Nephron progenitor cell (in vitro differentiated cells): ENCODE results near the gene LDLRAD4.

Experiments
- DNase-seq: peaks from one replicate; pipeline ENCODE4 v3.0.0; 2021
- H3K27ac Mint-ChIP-seq: 2 replicates; pipeline ENCODE4 v1.8.0; 2021; ENCODE audit warnings: mild to moderate bottlenecking, moderate library complexity, mixed read lengths
- H3K27me3 Mint-ChIP-seq: 2 replicates; pipeline ENCODE4 v1.8.0; 2021; ENCODE audit warnings: mild to moderate bottlenecking, low read depth, mixed read lengths; ENCODE audit not compliant: poor library complexity
- H3K36me3 Mint-ChIP-seq: 2 replicates; pipeline ENCODE4 v1.8.0; 2021; ENCODE audit warnings: low read depth, mixed read lengths
- H3K4me1 Mint-ChIP-seq: 2 replicates; pipeline ENCODE4 v1.8.0; 2021; ENCODE audit warnings: mixed read lengths
- H3K4me3 Mint-ChIP-seq: 2 replicates; pipeline ENCODE4 v1.8.0; 2021; ENCODE audit warnings: mild to moderate bottlenecking, moderate library complexity, mixed read lengths
- H3K9me3 Mint-ChIP-seq: 2 replicates; pipeline ENCODE4 v1.8.0; 2021; ENCODE audit warnings: mild to moderate bottlenecking, moderate library complexity, mixed read lengths
- TF ChIP-seq, protein P1 (sequence below): fragments of 200-600 bp; sonication (generic); IDR thresholded peaks from 2 replicates; pipeline ENCODE4 v1.5.0; 2021; ENCODE audit warnings: antibody characterized with exemption

Gene LDLRAD4

GRCh38 chr18:13237073-13237472 is 18.5 kb downstream of the LDLRAD4 start:
- H3K27ac Mint-ChIP-seq = no peak overlapping the region
- TF ChIP-seq, protein P1, sequence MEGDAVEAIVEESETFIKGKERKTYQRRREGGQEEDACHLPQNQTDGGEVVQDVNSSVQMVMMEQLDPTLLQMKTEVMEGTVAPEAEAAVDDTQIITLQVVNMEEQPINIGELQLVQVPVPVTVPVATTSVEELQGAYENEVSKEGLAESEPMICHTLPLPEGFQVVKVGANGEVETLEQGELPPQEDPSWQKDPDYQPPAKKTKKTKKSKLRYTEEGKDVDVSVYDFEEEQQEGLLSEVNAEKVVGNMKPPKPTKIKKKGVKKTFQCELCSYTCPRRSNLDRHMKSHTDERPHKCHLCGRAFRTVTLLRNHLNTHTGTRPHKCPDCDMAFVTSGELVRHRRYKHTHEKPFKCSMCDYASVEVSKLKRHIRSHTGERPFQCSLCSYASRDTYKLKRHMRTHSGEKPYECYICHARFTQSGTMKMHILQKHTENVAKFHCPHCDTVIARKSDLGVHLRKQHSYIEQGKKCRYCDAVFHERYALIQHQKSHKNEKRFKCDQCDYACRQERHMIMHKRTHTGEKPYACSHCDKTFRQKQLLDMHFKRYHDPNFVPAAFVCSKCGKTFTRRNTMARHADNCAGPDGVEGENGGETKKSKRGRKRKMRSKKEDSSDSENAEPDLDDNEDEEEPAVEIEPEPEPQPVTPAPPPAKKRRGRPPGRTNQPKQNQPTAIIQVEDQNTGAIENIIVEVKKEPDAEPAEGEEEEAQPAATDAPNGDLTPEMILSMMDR = no peak
- H3K4me1 Mint-ChIP-seq = peaks cover 13% of the 10 kb centered on the region

GRCh38 chr18:13237641-13238040 is 19.1 kb downstream of the LDLRAD4 start:
- H3K36me3 Mint-ChIP-seq = no peaks in the 10 kb centered on the region
- H3K9me3 Mint-ChIP-seq = no peaks in the 10 kb centered on the region
- H3K27me3 Mint-ChIP-seq = peaks cover 14% of the 10 kb centered on the region
- no peak overlapping the region for H3K27ac Mint-ChIP-seq
- no peak for DNase-seq
- TF ChIP-seq, protein P1 = no peak
- no peak overlapping the region for H3K4me3 Mint-ChIP-seq
- peaks cover 9% of the 10 kb centered on the region for H3K4me1 Mint-ChIP-seq

More at GRCh38 chr18:13237073-13237472, 18.5 kb downstream of the LDLRAD4 start:
- Mint-ChIP-seq H3K4me3 (no peak overlapping the region), H3K27me3 (peaks cover 20% of the 10 kb centered on the region), H3K36me3 (no peaks in the 10 kb centered on the region), H3K9me3 (no peaks in the 10 kb centered on the region)
- no peak for DNase-seq

DNA sequence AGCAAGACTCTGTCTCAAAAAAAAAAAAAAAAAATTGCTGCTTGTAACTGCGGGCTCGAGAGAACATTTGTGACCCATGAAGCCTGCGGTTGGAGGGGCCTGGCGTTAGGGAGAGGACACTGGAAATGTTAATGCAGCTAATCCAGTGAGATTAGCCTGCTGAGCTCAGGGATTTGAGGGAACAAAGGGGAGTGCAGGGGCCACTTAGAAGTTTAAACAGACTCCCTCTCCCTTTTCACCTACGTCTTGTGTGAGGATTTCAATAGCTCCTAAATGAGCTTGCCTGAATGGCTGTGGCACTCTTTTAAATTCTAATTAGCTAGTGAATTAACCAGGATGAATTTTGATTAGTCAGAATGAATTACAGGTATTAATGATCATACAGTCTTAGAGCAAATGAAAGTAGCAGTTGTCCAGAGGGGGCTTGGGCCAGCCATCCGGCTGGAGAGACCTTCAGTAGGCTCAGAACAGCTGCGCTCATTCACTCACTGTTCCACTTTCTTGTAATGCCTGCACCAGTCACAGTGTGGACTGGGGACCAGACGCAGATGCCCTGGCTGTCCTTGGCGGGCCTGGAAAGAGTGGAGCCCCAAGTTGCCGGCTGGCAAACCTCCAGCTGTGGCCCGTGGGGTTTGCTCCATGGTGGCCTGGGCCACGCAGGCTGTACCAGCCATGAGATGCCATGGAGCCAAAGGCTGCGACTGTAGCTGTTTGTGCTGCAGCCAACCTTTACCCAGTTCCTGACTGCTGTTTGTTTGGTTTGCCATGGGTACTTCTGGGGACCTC is 20.8 kb downstream of the LDLRAD4 start:
- Mint-ChIP-seq H3K9me3 (no peaks in the 10 kb centered on the region), H3K36me3 (no peaks in the 10 kb centered on the region), H3K4me1 (peaks cover 9% of the 10 kb centered on the region), H3K4me3 (no peak overlapping the region), H3K27ac (no peak overlapping the region), H3K27me3 (peaks cover 13% of the 10 kb centered on the region)
- TF ChIP-seq, protein P1 = no peak
- DNase-seq = no peak

DNA sequence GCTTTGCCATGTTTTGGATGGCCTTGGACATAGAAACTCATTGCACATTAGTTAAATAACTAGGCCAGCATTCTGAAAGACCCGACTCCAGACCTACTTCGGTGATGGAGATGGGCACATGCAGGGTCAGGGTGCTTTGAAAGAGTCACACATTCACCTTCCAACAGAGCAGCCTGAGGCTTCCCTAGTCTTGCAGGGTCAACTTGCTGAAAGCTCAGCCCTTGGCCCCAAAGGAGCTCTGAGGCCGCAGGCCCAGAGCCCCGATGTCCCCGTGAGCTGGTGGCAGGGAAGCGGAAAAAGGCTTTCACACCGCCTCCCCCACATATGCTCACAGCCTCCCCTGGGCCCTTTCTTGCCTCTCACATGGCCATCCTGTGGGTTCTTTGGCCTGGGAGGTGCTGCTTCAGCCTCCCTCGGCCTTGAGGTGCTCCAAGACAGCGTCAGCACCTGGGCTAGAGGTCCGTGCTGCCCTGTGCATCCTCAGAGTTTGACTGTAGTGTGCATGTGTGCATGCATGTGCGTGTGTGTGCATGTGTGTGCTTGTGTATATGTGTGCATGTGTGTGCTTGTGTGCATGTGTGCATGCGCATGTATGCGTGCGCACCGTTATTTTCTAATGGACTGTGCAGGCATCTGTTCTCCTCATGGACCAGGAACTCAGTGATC is 21.6 kb downstream of the LDLRAD4 start:
- Mint-ChIP-seq H3K36me3 (no peaks in the 10 kb centered on the region), H3K4me1 (peaks cover 9% of the 10 kb centered on the region), H3K27ac (no peak overlapping the region), H3K27me3 (peaks cover 13% of the 10 kb centered on the region), H3K4me3 (no peak overlapping the region), H3K9me3 (no peaks in the 10 kb centered on the region)
- TF ChIP-seq, protein P1 = no peak
- DNase-seq = no peak

DNA sequence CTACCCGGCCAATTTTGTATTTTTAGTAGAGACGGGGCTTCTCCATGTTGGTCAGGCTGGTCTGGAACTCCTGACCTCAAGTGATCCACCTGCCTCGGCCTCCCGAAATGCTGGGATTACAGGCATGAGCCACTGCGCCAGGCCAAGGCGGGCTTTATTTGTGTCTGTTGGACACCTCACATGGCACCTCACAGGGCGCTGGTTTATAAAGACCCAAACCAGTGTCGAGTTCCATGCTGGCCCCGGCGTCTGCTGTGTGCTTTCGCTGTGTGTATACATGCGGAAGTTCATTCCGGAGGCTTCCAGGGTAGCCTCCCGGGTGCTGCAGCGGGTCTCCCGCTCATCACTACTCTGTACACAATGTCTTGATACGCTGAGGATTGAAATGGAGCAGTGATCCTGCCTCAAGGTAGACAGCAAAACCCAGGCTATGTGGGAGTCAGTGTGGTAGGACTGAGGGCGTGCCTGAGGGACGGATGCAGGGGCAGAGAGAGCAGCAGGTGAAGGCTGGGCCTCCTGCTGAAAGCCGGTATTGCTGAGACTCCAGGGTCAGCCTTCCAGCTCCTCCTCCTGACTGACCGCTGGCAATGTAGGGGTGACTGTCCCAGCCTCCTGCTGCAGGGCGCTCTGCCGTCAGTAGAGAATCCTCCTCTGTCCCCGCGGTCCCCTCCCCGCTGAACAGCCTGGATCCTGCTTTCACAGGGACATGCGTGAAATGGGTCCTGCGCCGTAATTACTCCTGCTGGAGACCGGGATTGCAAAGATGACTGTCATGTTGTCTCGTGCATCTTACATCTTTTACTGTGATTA is 22.7 kb downstream of the LDLRAD4 start:
- H3K27ac Mint-ChIP-seq = no peak overlapping the region
- H3K4me1 Mint-ChIP-seq = peaks cover 8% of the 10 kb centered on the region
- H3K27me3 Mint-ChIP-seq = peaks cover 13% of the 10 kb centered on the region
- H3K9me3 Mint-ChIP-seq = no peaks in the 10 kb centered on the region
- DNase-seq = no peak
- H3K36me3 Mint-ChIP-seq = no peaks in the 10 kb centered on the region
- TF ChIP-seq, protein P1 = no peak
- H3K4me3 Mint-ChIP-seq = no peak overlapping the region
